ENCODE measurements around the gene CCT2. TPM values are rescaled to one million over a fixed set of nuclear protein-coding genes. Genes with fewer than 3 reads are reported as not detected.

CCT2 gene
- total and polyA plus RNA-seq, 9 of the 15 experiments (the other 6 are each of a cell fraction or from before 2014, with no cell fraction given) = 341 to 738 (median 490) TPM

- Histone ChIP-seq H3K4me1 (replicated peaks in 1 of 2; ENCODE audit: control insufficient read depth in 2 of 2, insufficient read depth in 2 of 2, low read length in 2 of 2) (no peaks in the 10 kb centered on the region; a peak in 1 of 5 replicates), H3K79me2 (ENCODE audit: control insufficient read depth, insufficient read depth, low read length) (no peaks in the 10 kb centered on the region), H3K9me3 (replicated peaks; ENCODE audit: control insufficient read depth, insufficient read depth, low read depth, low read length) (no peaks in the 10 kb centered on the region), H3K9ac (ENCODE audit: insufficient read depth in 1 of 2, low read depth in 2 of 2, low read length in 2 of 2) (no peak overlapping the region), H3K36me3 (ENCODE audit: control insufficient read depth, insufficient read depth, low read length) (no peaks in the 10 kb centered on the region), H3K4me3 (no peak overlapping the region), H3K27ac (ENCODE audit: extremely low read depth, low read depth, low read length) (no peak overlapping the region), H2AFZ (ENCODE audit: low read depth, low read length) (no peak overlapping the region), H3K27me3 (ENCODE audit: control insufficient read depth in 2 of 2, insufficient read depth in 2 of 2, low read length in 2 of 2) (no peaks in the 10 kb centered on the region), H3K9me1 (ENCODE audit: control insufficient read depth, insufficient read depth, low read length) (no peaks in the 10 kb centered on the region), H4K20me1 (replicated peaks; ENCODE audit: control insufficient read depth, insufficient read depth, low read length) (no peaks in the 10 kb centered on the region), H3K4me2 (ENCODE audit: insufficient read depth, low read length) (no peak overlapping the region)
- DNase-seq (ENCODE audit: extremely low read depth in 1 of 4, low spot score in 3 of 4) = no peak
- in situ Hi-C loops (cut with MboI) (no loop called here), intact Hi-C loops (cut with micrococcal nuclease) (no loop called here)
- ChIA-PET POLR2A (interaction anchor here (0.7 to 1.5 kb wide), 6 partner anchors 8 to 284 kb away, joined by 3 to 4 read pairs (median 4); no protein-coding TSS in a partner anchor), CTCF (ENCODE audit: low intra/inter-chr PET ratio) (no interaction called here)
- TF ChIP-seq SMC3 (conservative IDR thresholded peaks at IDR 0.05; ENCODE audit: insufficient read depth, low read depth, low read length) = no peak
- no peak for FAIRE-seq
- BruUV-seq (replicated peaks) = no TSS peak
- no peak for ATAC-seq
Observed at GRCh38 chr12:69644511-69644910, 59.3 kb downstream of the CCT2 start.

DNA sequence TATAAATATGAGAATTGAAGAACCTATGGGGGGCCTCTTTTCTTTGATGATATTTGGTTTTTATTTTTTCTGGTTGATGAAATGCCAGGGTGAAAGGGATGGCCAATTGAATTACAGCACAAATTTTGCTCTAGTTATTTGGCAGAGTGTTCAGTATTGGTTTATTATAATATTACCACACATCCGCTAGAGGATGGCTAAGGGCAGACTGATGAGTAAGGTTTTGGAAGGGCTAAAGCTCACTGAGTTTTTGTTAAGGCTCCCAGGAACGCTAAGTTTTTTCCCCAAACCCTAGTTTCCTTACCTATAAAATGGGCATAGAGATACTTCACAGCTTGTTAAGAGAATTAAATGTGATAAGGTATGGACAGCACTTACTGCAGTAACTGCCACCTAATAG lies 59.8 kb downstream of the CCT2 start:
- Histone ChIP-seq H3K4me2 (ENCODE audit: insufficient read depth, low read length) (no peak overlapping the region), H2AFZ (ENCODE audit: low read depth, low read length) (no peak overlapping the region), H3K79me2 (ENCODE audit: control insufficient read depth, insufficient read depth, low read length) (no peaks in the 10 kb centered on the region), H4K20me1 (replicated peaks; ENCODE audit: control insufficient read depth, insufficient read depth, low read length) (no peaks in the 10 kb centered on the region), H3K4me3 (no peak overlapping the region), H3K4me1 (replicated peaks in 1 of 2; ENCODE audit: control insufficient read depth in 2 of 2, insufficient read depth in 2 of 2, low read length in 2 of 2) (no peaks in the 10 kb centered on the region; a peak in 1 of 5 replicates), H3K9me3 (replicated peaks; ENCODE audit: control insufficient read depth, insufficient read depth, low read depth, low read length) (no peaks in the 10 kb centered on the region), H3K27ac (ENCODE audit: extremely low read depth, low read depth, low read length) (no peak overlapping the region), H3K27me3 (ENCODE audit: control insufficient read depth in 2 of 2, insufficient read depth in 2 of 2, low read length in 2 of 2) (no peaks in the 10 kb centered on the region), H3K9ac (ENCODE audit: insufficient read depth in 1 of 2, low read depth in 2 of 2, low read length in 2 of 2) (no peak overlapping the region), H3K9me1 (ENCODE audit: control insufficient read depth, insufficient read depth, low read length) (no peaks in the 10 kb centered on the region), H3K36me3 (ENCODE audit: control insufficient read depth, insufficient read depth, low read length) (no peaks in the 10 kb centered on the region)
- CTCF ChIA-PET (ENCODE audit: low intra/inter-chr PET ratio) = no interaction called here
- ATAC-seq = no peak
- no peak for DNase-seq (ENCODE audit: extremely low read depth in 1 of 4, low spot score in 3 of 4)
- in situ Hi-C loops (cut with MboI) (no loop called here), intact Hi-C loops (cut with micrococcal nuclease) (no loop called here)
- no peak for FAIRE-seq
- WGBS (ENCODE audit: insufficient coverage, low coverage, missing lambda C conversion rate) = 35% methylated on average over 2 of the region's 2 CpGs
- no TSS peak for BruUV-seq (replicated peaks)
- TF ChIP-seq TAF15 (IDR thresholded peaks at IDR 0.05; ENCODE audit: low read depth, low read length) = no peak
- TF ChIP-seq ZBTB9 (CRISPR knock-in tag; IDR thresholded peaks at IDR 0.05) = no peak
- TF ChIP-seq, protein P1, sequence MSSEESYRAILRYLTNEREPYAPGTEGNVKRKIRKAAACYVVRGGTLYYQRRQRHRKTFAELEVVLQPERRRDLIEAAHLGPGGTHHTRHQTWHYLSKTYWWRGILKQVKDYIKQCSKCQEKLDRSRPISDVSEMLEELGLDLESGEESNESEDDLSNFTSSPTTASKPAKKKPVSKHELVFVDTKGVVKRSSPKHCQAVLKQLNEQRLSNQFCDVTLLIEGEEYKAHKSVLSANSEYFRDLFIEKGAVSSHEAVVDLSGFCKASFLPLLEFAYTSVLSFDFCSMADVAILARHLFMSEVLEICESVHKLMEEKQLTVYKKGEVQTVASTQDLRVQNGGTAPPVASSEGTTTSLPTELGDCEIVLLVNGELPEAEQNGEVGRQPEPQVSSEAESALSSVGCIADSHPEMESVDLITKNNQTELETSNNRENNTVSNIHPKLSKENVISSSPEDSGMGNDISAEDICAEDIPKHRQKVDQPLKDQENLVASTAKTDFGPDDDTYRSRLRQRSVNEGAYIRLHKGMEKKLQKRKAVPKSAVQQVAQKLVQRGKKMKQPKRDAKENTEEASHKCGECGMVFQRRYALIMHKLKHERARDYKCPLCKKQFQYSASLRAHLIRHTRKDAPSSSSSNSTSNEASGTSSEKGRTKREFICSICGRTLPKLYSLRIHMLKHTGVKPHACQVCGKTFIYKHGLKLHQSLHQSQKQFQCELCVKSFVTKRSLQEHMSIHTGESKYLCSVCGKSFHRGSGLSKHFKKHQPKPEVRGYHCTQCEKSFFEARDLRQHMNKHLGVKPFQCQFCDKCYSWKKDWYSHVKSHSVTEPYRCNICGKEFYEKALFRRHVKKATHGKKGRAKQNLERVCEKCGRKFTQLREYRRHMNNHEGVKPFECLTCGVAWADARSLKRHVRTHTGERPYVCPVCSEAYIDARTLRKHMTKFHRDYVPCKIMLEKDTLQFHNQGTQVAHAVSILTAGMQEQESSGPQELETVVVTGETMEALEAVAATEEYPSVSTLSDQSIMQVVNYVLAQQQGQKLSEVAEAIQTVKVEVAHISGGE (CRISPR knock-in tag; IDR thresholded peaks at IDR 0.05) = no peak
- no peak for TF ChIP-seq SRSF9 (IDR thresholded peaks at IDR 0.05; ENCODE audit: borderline replicate concordance, low read depth, low read length)
- TF ChIP-seq, protein P2, sequence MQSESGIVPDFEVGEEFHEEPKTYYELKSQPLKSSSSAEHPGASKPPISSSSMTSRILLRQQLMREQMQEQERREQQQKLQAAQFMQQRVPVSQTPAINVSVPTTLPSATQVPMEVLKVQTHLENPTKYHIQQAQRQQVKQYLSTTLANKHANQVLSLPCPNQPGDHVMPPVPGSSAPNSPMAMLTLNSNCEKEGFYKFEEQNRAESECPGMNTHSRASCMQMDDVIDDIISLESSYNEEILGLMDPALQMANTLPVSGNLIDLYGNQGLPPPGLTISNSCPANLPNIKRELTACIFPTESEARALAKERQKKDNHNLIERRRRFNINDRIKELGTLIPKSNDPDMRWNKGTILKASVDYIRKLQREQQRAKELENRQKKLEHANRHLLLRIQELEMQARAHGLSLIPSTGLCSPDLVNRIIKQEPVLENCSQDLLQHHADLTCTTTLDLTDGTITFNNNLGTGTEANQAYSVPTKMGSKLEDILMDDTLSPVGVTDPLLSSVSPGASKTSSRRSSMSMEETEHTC (IDR thresholded peaks at IDR 0.05) = no peak
- TF ChIP-seq ZNF165 (CRISPR knock-in tag; IDR thresholded peaks at IDR 0.05; ENCODE audit: borderline replicate concordance) = no peak
- TF ChIP-seq SMARCC2 (IDR thresholded peaks at IDR 0.05; ENCODE audit: low read depth) = no peak
- POLR2A ChIA-PET = interaction anchor here (1.0 to 1.5 kb wide), 2 partner anchors 9 to 22 kb away, joined by 3 read pairs; no protein-coding TSS in a partner anchor
